Hepatocyte (in vitro differentiated cells): ENCODE data around the gene CCL11. TPM values are rescaled to one million over a fixed set of nuclear protein-coding genes. Genes with fewer than 3 reads are reported as not detected.

ENCODE experiments used
- DNase-seq: peaks from one replicate; pipeline ENCODE4 v3.0.0-alpha.2; 2016; ENCODE audit warnings: low spot score
- H2AFZ ChIP-seq: fragments of 200-600 bp; sonication (generic); 2 replicates; pipeline ENCODE4 v1.6.0; 2016; ENCODE audit warnings: antibody characterized with exemption, mild to moderate bottlenecking
- H3K27ac ChIP-seq: fragments of 200-600 bp; sonication (generic); 2 replicates; pipeline ENCODE4 v1.5.1; 2016; ENCODE audit warnings: mild to moderate bottlenecking
- H3K27me3 ChIP-seq: fragments of 200-600 bp; sonication (generic); 2 replicates; pipeline ENCODE4 v1.6.1; 2016
- H3K36me3 ChIP-seq: fragments of 200-600 bp; sonication (generic); replicated peaks from 2 replicates; pipeline ENCODE4 v1.5.1; 2016; ENCODE audit warnings: low read depth; ENCODE audit not compliant: insufficient read depth
- H3K4me1 ChIP-seq: fragments of 200-600 bp; sonication (generic); 2 replicates; pipeline ENCODE4 v1.5.1; 2016; ENCODE audit warnings: mild to moderate bottlenecking, moderate library complexity; ENCODE audit not compliant: insufficient read depth
- H3K4me2 ChIP-seq: fragments of 200-600 bp; sonication (generic); 2 replicates; pipeline ENCODE4 v1.6.0; 2016
- H3K4me3 ChIP-seq: fragments of 200-600 bp; sonication (generic); 2 replicates; pipeline ENCODE4 v1.5.1; 2016; ENCODE audit warnings: mild to moderate bottlenecking
- H3K79me2 ChIP-seq: fragments of 200-600 bp; sonication (generic); 2 replicates; pipeline ENCODE4 v1.6.0; 2017; ENCODE audit warnings: mild to moderate bottlenecking
- H3K9me2 ChIP-seq: fragments of 200-600 bp; sonication (generic); replicated peaks from 2 replicates; pipeline ENCODE4 v1.6.0; 2017; ENCODE audit warnings: mild to moderate bottlenecking; ENCODE audit not compliant: insufficient read depth
- H3K9me3 ChIP-seq: fragments of 200-600 bp; sonication (generic); 2 replicates; pipeline ENCODE4 v1.5.1; 2016; ENCODE audit warnings: low read depth, mild to moderate bottlenecking
- H4K20me1 ChIP-seq: fragments of 200-600 bp; sonication (generic); 2 replicates; pipeline ENCODE4 v1.6.0; 2016; ENCODE audit warnings: mild to moderate bottlenecking; ENCODE audit not compliant: insufficient read depth, poor library complexity, severe bottlenecking
- CTCF ChIP-seq: fragments of 200-600 bp; sonication (generic); IDR thresholded peaks from 2 replicates; pipeline ENCODE4 v1.5.1; 2016; ENCODE audit warnings: antibody characterized with exemption, mild to moderate bottlenecking; ENCODE audit not compliant: poor library complexity
- EZH2 ChIP-seq: fragments of 200-600 bp; sonication (generic); IDR thresholded peaks from 2 replicates; pipeline ENCODE4 v1.6.1; 2016; ENCODE audit warnings: antibody characterized with exemption, mild to moderate bottlenecking, borderline replicate concordance
- EZH2phosphoT487 ChIP-seq: fragments of 200-600 bp; sonication (generic); IDR thresholded peaks from one replicate; pipeline ENCODE4 v1.6.1; 2018; ENCODE audit warnings: antibody characterized with exemption, mild to moderate bottlenecking, low read depth, moderate library complexity; ENCODE audit not compliant: unreplicated experiment, severe bottlenecking
- WGBS: methylation state at CpG from one replicate; pipeline ENCODE4 v1.1.6; 2016; ENCODE audit warnings: low lambda C conversion rate; ENCODE audit errors: missing lambda C conversion rate; 5-methylcytosine and 5-hydroxymethylcytosine counted together
- polyA plus RNA-seq: library from polyadenylated mRNA; unstranded; fragments of >200 nt; fragmentation: Nextera tagmentation; extraction: Ambion mirVana; gene quantifications from 2 replicates; pipeline ENCODE4 v1.2.1, GENCODE V29; 2016
- total RNA-seq: library from RNA; depleted of rRNA; stranded (reverse); fragments of >200 nt; gene quantifications from 2 replicates; pipeline ENCODE4 v1.2.3, GENCODE V29; 2014

Gene CCL11
- total RNA-seq (0.40 TPM in 1 of 2 replicates, not detected in the other), polyA plus RNA-seq (0.29 and 0.82 TPM in 2 replicates)

GRCh38 chr17:34285286-34285792 lies at the start of gene CCL11:
CCL11 (plus strand) TSS chr17:34285742; CDS start chr17:34285809, 67 bp downstream.
- WGBS, result 82% methylated on average over 4 of the region's 4 CpGs
- H3K27ac ChIP-seq, result no peak within 1 kb of the TSS
- DNase-seq, result no peak

DNA sequence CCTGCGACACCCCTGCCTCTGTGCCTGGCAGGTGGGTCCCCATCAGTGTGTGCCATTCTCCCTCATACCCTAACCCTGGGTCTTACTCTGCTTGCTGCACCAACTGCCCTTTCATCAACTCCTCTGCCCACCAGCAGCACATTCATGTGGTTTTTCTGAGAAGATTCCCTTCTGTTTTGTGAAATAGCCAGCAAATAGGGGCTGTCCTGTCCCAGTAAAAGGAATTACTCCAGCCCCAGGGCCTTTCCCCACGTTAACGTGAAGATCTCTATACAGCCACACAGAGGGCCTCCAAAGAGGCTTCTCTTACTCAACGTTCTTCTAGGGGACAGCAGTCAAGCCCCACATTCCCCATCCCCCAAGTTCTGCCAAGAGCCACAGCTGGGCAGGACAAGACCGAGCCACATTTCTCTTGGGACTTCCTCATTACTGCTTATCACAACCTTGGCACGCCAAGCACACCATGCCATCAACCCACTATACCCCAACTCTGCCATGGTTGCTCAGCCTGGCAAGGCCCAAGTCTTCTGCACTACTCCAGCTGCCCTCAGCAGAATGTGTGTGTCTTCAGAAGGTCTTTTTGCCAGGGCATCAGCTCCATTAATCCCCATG lies 49.2 kb upstream of the CCL11 start:
- TF ChIP-seq CTCF (no peak), EZH2 (no peak), EZH2phosphoT487 (no peak)
- Histone ChIP-seq H3K36me3 (no peaks in the 10 kb centered on the region), H3K9me3 (no peaks in the 10 kb centered on the region), H3K27me3 (no peaks in the 10 kb centered on the region), H3K4me3 (no peak overlapping the region), H3K4me1 (peaks cover 13% of the 10 kb centered on the region), H3K4me2 (no peak overlapping the region), H3K79me2 (no peaks in the 10 kb centered on the region), H3K9me2 (no peaks in the 10 kb centered on the region), H3K27ac (no peak overlapping the region), H2AFZ (no peak overlapping the region), H4K20me1 (no peaks in the 10 kb centered on the region)
- WGBS, result 85% methylated on average over 6 of the region's 6 CpGs
- DNase-seq, result no peak

More at GRCh38 chr17:34285286-34285792, at the start of gene CCL11:
- H3K9me2 ChIP-seq, result no peaks in the 10 kb centered on the region
- H3K4me1 ChIP-seq, result no peaks in the 10 kb centered on the region
- no peaks in the 10 kb centered on the region for H3K36me3 ChIP-seq
- no peak within 1 kb of the TSS for H2AFZ ChIP-seq
- H3K9me3 ChIP-seq, result no peaks in the 10 kb centered on the region
- H3K4me2 ChIP-seq, result no peak within 1 kb of the TSS
- H3K4me3 ChIP-seq, result no peak within 1 kb of the TSS
- H3K27me3 ChIP-seq, result no peaks in the 10 kb centered on the region
- no peak for TF ChIP-seq CTCF
- no peak for TF ChIP-seq EZH2
- no peak for TF ChIP-seq EZH2phosphoT487
- no peaks in the 10 kb centered on the region for H3K79me2 ChIP-seq
- no peaks in the 10 kb centered on the region for H4K20me1 ChIP-seq

DNA sequence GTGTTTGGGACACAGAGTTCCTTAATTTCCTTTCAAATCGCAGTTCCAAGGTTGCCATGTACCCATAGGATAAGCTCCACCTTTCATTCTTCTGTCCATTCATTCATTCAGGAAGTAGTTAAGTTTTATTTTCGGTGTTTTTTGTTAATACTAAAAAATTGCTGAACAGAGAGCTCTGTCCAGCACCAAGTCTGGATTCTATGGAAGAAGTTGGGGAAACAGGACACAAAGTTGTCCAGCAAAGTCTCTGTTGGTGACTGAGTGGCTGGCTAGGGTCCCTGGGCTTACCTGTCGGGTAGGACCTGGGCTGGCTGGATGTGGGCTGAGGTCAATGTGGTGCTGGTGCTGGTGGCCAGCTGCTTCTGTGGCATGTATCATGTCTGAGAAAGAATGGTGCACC lies 48.1 kb upstream of the CCL11 start:
- Histone ChIP-seq H4K20me1 (no peaks in the 10 kb centered on the region), H3K27ac (no peak overlapping the region), H3K9me3 (no peaks in the 10 kb centered on the region), H3K4me1 (peaks cover 13% of the 10 kb centered on the region), H2AFZ (no peak overlapping the region), H3K4me2 (no peak overlapping the region), H3K36me3 (no peaks in the 10 kb centered on the region), H3K27me3 (no peaks in the 10 kb centered on the region), H3K79me2 (no peaks in the 10 kb centered on the region), H3K9me2 (no peaks in the 10 kb centered on the region), H3K4me3 (no peak overlapping the region)
- no peak for DNase-seq
- WGBS, result 93% methylated on average over 3 of the region's 3 CpGs
- no peak for TF ChIP-seq EZH2phosphoT487
- no peak for TF ChIP-seq EZH2

DNA sequence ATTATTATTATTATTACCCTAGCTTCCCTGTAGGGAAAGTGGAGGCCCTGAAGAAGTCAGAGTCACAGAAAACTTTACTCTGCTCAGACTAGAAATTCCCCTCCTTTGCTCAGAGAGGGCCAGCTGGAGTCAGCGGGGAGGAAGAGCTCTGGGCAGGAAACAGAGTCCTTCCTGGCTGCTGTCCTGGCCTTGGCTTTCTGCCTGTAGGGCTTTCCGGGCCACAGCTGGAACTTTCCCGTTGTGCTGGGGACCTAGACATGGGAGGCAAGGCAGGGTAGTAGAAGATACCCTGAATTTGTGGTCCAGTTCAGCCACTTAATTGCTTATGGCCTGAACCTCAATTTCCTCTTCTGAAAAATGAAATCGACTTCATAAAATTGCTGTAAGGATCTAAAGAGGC lies 44.5 kb upstream of the CCL11 start:
- Histone ChIP-seq H4K20me1 (no peaks in the 10 kb centered on the region), H3K9me3 (no peaks in the 10 kb centered on the region), H3K27me3 (no peaks in the 10 kb centered on the region), H3K27ac (no peak overlapping the region), H3K4me3 (no peak overlapping the region), H3K36me3 (no peaks in the 10 kb centered on the region), H3K4me2 (no peak overlapping the region), H2AFZ (no peak overlapping the region), H3K9me2 (no peaks in the 10 kb centered on the region), H3K79me2 (no peaks in the 10 kb centered on the region), H3K4me1 (peaks cover 8% of the 10 kb centered on the region)
- 73% methylated on average over 4 of the region's 4 CpGs for WGBS
- TF ChIP-seq EZH2phosphoT487 (no peak), CTCF (no peak), EZH2 (no peak)
- DNase-seq, result no peak
